HG03066 (cell line): ENCODE measurements around the gene POLR2H.

Experiments
- ATAC-seq: cut with Tn5 transposase; IDR thresholded peaks from one replicate; pipeline ENCODE4 v1.9.1; 2021; ENCODE audit warnings: low read depth; ENCODE audit not compliant: unreplicated experiment

Gene POLR2H

GRCh38 chr3:184361532-184361931 is at the start of gene POLR2H, which contains the start of gene CLCN2:
TSS of gene POLR2H (plus strand) at chr3:184361710. CDS start at chr3:184363493, 1,783 bp downstream.
TSS of gene CLCN2 (minus strand) at chr3:184361605. CDS start at chr3:184361479, 126 bp downstream.
- ATAC-seq = peak; percentile 35

DNA sequence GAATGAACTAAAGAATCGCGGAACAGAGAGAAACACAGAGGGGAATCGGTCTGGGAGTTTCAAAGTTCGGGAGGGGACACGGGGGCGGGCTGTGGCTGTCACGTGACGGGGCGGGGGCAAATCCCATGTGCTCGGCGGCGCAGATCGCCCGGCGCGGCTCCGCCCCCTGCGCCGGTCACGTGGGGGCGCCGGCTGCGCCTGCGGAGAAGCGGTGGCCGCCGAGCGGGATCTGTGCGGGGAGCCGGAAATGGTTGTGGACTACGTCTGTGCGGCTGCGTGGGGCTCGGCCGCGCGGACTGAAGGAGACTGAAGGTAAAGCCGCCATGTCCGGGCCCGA is 47.2 kb upstream of the POLR2H start, which contains the start of gene EIF4G1:
TSS of gene EIF4G1 (plus strand) at position 244 of the 337 bp plus-strand sequence. CDS start 1,191 bp downstream, outside the sequence.
- peak; percentile 86 for ATAC-seq

DNA sequence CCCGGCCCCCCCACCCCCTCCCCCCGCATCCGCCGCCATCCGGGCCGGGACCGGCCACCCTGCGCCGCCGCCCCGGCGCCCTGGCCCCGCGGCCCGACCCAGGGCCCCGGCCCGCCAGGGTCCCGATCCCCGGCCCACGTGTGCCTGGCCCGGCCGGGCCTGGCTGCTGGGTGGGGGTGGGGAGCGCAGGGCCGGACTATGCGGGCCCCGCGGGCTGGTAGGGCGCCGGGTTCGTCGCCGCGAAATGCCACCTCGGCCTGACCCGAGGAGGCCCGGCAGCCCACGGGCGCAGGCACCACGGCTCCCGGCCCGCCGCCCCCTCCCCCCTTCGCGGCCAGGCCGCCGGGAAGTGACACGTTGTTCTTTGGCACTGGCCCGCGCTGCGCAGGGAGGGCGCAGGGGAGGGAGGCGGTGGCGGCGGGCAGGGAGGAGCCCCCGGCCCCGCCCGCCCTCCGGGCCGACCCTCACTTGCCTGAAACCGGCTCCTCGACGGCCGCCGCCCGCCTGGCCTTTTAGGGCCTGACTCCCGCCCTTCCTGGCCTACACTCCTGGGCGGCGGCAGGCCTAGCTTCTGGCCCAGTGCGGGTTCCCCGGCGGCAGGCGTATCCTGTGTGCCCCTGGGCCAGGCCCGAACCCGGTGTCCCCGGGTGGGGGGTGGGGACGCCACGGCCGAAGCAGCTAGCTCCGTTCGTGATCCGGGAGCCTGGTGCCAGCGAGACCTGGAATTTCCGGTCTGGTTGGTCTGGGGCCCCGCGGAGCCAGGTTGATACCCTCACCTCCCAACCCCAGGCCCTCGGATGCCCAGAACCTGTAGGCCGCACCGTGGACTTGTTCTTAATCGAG is 46.6 kb upstream of the POLR2H start:
- peak; percentile 39 for ATAC-seq

GRCh38 chr3:184315543-184315867 is 46.0 kb upstream of the POLR2H start:
- no peak for ATAC-seq

DNA sequence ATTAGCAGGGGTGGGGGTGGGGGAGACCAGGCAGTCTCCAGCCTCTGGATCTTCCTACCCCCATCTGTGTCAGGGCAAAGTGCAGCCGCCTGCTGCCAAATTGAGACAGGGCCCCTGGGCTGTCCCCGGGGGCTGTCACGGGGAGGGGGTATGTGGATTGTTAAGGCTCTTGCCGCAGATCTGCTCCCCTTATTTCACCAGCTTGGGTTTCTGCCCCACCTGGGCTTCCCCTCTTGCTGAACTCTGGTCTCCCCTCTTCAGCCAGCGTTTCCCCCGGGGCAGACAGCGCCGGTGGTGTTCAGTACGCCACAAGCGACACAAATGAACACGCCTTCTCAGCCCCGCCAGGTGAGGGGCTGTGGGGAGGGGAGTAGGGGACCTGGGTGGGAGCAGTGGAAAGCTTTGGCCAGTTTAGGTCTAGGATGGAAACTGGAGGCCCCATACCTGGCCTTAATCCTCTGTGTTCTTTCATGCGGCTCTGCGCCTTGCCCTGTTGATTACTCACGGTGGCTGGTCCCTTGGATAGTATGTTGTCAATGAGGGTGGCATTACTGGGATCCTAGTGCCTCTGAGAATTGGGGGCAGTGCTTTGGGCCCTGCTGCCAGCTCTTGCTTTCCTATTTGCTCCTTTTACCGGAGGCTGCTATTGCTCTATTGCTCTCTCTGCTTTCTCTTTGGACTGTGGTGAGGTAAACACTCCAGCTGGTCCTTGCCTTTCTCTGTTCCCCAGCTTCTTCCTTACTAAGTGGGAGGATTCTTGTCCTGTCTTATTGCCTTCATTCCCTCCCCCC is 45.4 kb upstream of the POLR2H start:
- no peak for ATAC-seq

DNA sequence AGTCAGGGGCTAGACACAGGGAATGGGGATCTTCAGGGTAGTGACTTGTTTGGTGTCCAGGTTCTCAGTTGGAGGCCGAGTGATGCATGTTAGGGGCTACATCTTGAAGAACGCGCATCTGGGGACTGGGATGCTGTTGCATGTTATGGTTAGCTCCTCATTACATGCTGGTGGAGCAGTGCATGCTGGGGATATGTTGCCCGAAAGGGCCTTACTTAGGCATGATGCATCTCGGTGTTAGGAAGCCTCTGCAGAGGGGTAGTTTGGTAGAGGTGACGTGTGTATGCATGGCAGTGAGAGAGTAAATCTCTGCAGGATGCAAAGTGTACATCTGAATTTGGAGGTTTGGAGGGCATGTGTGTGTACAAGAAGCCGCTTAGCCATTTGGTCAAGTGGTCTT is 44.7 kb upstream of the POLR2H start:
- no peak for ATAC-seq

DNA sequence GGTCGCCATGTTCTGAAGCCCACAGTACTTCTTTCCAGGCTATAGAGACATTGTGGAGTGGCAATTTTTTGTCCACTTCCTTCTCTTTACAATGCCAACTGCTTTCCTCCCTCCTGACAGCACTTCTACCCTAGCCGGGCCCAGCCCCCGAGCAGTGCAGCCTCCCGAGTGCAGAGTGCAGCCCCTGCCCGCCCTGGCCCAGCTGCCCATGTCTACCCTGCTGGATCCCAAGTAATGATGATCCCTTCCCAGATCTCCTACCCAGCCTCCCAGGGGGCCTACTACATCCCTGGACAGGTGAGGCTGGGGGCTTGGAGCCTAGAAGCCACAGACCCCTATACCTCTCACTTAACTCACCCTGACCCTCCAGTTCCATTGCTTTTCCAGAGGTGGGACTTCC is 44.3 kb upstream of the POLR2H start:
- no peak for ATAC-seq

GRCh38 chr3:184320104-184320445 is 41.4 kb upstream of the POLR2H start:
- ATAC-seq = no peak

DNA sequence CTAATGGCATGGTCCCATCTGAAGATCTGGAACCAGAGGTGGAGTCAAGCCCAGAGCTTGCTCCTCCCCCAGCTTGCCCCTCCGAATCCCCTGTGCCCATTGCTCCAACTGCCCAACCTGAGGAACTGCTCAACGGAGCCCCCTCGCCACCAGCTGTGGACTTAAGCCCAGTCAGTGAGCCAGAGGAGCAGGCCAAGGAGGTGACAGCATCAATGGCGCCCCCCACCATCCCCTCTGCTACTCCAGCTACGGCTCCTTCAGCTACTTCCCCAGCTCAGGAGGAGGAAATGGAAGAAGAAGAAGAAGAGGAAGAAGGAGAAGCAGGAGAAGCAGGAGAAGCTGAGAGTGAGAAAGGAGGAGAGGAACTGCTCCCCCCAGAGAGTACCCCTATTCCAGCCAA is 39.8 kb upstream of the POLR2H start:
- no peak for ATAC-seq

DNA sequence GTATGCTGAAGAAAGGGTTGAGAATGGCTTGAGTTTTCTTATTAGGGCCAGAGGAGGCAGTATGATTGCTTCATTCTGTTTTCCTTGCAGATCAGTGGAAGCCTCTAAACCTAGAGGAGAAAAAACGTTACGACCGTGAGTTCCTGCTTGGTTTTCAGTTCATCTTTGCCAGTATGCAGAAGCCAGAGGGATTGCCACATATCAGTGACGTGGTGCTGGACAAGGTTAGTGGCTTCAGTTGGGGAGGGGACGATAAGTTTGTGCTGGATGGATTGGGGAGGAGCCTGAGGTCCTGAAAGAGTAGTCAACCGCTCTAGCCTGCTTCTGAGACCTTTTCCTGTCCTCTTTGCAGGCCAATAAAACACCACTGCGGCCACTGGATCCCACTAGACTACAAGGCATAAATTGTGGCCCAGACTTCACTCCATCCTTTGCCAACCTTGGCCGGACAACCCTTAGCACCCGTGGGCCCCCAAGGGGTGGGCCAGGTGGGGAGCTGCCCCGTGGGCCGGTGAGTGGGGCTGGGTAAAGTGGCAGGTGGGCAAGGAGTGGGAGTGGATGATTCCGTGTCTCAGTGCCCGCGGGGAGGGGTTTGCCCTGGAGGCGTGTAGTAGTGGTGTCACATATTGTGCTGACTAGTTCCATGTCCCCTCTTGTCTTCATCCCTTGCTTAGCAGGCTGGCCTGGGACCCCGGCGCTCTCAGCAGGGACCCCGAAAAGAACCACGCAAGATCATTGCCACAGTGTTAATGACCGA is 38.6 kb upstream of the POLR2H start:
- no peak for ATAC-seq

DNA sequence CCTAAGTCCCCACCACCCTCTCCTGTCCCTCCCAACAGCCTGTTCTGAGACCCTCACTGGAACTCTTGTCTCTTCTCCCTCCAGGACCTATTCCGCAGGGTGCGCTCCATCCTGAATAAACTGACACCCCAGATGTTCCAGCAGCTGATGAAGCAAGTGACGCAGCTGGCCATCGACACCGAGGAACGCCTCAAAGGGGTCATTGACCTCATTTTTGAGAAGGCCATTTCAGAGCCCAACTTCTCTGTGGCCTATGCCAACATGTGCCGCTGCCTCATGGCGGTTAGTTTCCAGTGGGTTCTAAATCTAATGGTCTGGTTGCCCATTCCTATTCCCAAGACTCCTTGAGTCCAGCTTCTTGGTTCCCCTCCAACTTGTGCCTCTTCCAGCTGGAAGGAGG is 37.8 kb upstream of the POLR2H start:
- ATAC-seq = no peak

GRCh38 chr3:184325269-184325668 is 36.2 kb upstream of the POLR2H start:
- ATAC-seq = no peak

DNA sequence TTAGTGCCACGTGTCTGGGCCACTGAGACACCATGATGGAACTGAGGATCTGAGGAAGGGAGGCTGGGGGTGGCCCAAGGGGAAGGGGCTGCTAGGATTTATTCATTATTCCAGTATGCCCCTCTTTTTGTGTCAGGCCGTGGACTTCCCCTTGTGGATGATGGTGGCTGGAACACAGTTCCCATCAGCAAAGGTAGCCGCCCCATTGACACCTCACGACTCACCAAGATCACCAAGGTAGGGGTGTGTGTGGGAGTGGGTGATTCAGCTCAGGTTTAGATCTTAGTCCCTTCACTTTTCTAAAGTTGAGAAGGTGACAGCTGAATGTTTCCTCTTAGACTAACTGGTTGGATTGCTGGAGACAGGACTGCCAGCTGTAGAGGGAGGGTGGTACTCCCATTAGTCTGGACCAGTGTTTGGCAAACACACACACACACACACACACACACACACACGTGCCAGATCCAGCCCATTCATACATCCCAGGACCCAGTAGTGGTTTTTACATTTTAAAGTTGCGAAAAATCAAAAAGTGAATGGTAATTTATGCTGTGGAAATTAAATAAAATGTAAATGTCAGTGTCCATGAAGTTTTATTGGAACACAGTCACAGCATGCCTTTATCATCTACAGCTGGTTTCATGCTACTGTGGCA is 35.7 kb upstream of the POLR2H start:
- no peak for ATAC-seq

GRCh38 chr3:184327171-184327570 is 34.3 kb upstream of the POLR2H start:
- no peak for ATAC-seq

- ATAC-seq = no peak
Measured at GRCh38 chr3:184328516-184328915, 33.0 kb upstream of the POLR2H start.

DNA sequence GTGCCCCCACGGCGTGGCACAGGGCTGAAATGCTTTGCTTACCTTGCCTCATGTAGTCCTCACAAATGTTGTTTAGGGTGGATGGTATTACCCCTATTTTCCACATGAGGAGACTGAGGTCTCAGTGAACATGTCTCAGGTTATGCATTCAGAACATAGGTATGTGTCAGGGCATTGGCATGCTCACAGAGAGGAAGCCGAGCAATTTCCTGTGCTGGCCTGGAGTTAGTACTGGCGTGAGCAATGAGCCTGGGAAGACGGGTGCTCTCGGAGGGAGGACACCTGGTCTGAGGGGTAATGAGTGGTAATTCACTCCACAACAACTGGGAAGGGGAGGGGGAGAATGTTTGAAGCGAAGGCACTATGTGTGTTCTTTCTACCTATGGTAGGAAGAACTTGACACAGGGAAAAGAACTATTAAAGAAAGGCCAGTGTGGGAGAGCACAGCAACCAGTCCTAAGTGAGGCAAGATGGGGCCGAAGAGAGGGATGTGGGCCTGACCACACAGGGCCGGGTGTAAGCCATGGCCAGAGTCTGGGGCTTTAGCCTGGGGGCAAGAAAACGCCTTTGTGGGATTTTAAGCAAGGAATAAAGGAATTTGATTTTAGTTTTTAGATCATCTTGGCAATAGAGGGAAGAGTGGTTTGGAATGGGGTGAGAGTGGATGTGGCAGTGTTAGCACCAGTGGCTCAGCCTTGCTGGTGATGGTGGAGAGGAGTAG is 29.0 kb upstream of the POLR2H start:
- ATAC-seq = no peak

- ATAC-seq = no peak
Measured at GRCh38 chr3:184333190-184333589, 28.3 kb upstream of the POLR2H start.

GRCh38 chr3:184333700-184334099 is 27.8 kb upstream of the POLR2H start:
- ATAC-seq = no peak

- ATAC-seq = no peak
Measured at GRCh38 chr3:184334470-184335158, 26.9 kb upstream of the POLR2H start.
